Measurements from ENCODE around the gene UBE4B.
"Not testable (repeated sequence)": the region's sequence is repeated elsewhere in the genome, so short reads cannot be mapped to it uniquely, and the experiment has no call there.

The UBE4B gene

GRCh38 chr1:10106241-10106640, 73.5 kb downstream of the UBE4B start:
- H3K4me2 ChIP-seq (ENCODE audit: low read length): no peak overlapping the region
- WGBS (ENCODE audit: extremely low coverage, insufficient coverage, insufficient read length): no CpG with 5 or more reads among the region's 17 CpGs
- no peak overlapping the region for H4K12ac ChIP-seq (ENCODE audit: low read depth, low read length)
- H3K18ac ChIP-seq (ENCODE audit: low read length): peak overlapping the region; percentile 2
- H2AK5ac ChIP-seq (ENCODE audit: low read length): no peak overlapping the region
- H2BK12ac ChIP-seq (ENCODE audit: low read length): no peak overlapping the region
- H4K91ac ChIP-seq (ENCODE audit: low read depth, low read length): no peak overlapping the region
- H3K4ac ChIP-seq (ENCODE audit: low read depth, low read length): no peak overlapping the region
- no peak overlapping the region for H3K14ac ChIP-seq (ENCODE audit: low read length)
- no peak for DNase-seq
- H3K27me3 ChIP-seq (ENCODE audit: insufficient read depth, low read length): no peaks in the 10 kb centered on the region
- no peak overlapping the region for H2BK120ac ChIP-seq (ENCODE audit: insufficient read depth, low read length, poor library complexity)
- no peak overlapping the region for H3K27ac ChIP-seq (ENCODE audit: low read depth, low read length)
- H2BK5ac ChIP-seq (ENCODE audit: low read depth, low read length, poor library complexity): no peak overlapping the region
- peaks cover under 1% of the 10 kb centered on the region for H3K9me3 ChIP-seq (ENCODE audit: insufficient read depth, low read depth, low read length)
- no peaks in the 10 kb centered on the region for H3K79me1 ChIP-seq (ENCODE audit: low read length)
- peaks cover 10 to 23% of the 10 kb centered on the region in 2 experiments for H3K36me3 ChIP-seq (ENCODE audit: control insufficient read depth in 1 of 2, insufficient read depth in 2 of 2, low read length in 2 of 2)
- no peaks in the 10 kb centered on the region for H3K79me2 ChIP-seq (ENCODE audit: control insufficient read depth, insufficient read depth, low read length, poor library complexity)
- no peak overlapping the region for H3K4me3 ChIP-seq (ENCODE audit: low read depth, low read length)
- no peak overlapping the region for H3K23ac ChIP-seq (ENCODE audit: low read length)
- no peak overlapping the region for H4K8ac ChIP-seq (ENCODE audit: low read depth, low read length)
- H3K9ac ChIP-seq (ENCODE audit: low read length): no peak overlapping the region
- H2AFZ ChIP-seq (ENCODE audit: insufficient read depth, low read length, poor library complexity): no peak overlapping the region
- H3K4me1 ChIP-seq (ENCODE audit: control insufficient read depth in 1 of 2, insufficient read depth in 2 of 2, low read length in 2 of 2): peaks cover 2 to 3% of the 10 kb centered on the region in 2 experiments

GRCh38 chr1:10106756-10107475, 74.2 kb downstream of the UBE4B start:
- H2BK5ac ChIP-seq (ENCODE audit: low read depth, low read length, poor library complexity): peak overlapping the region; percentile 31
- H4K8ac ChIP-seq (ENCODE audit: low read depth, low read length): peak overlapping the region; percentile 49
- peak overlapping the region; percentile 21 for H3K27ac ChIP-seq (ENCODE audit: low read depth, low read length)
- no peak overlapping the region for H2AK5ac ChIP-seq (ENCODE audit: low read length)
- no CpG with 5 or more reads among the region's 7 CpGs for WGBS (ENCODE audit: extremely low coverage, insufficient coverage, insufficient read length)
- no peaks in the 10 kb centered on the region for H3K27me3 ChIP-seq (ENCODE audit: insufficient read depth, low read length)
- no peak overlapping the region for H3K4me2 ChIP-seq (ENCODE audit: low read length)
- H2BK120ac ChIP-seq (ENCODE audit: insufficient read depth, low read length, poor library complexity): peak overlapping the region; percentile 11
- H3K14ac ChIP-seq (ENCODE audit: low read length): peak overlapping the region; percentile 17
- no peak overlapping the region for H3K9ac ChIP-seq (ENCODE audit: low read length)
- no peak overlapping the region for H3K4me3 ChIP-seq (ENCODE audit: low read depth, low read length)
- no peaks in the 10 kb centered on the region for H3K79me2 ChIP-seq (ENCODE audit: control insufficient read depth, insufficient read depth, low read length, poor library complexity)
- H3K23ac ChIP-seq (ENCODE audit: low read length): no peak overlapping the region
- H3K9me3 ChIP-seq (ENCODE audit: insufficient read depth, low read depth, low read length): peaks cover 2% of the 10 kb centered on the region
- peaks cover 10 to 26% of the 10 kb centered on the region in 2 experiments for H3K36me3 ChIP-seq (ENCODE audit: control insufficient read depth in 1 of 2, insufficient read depth in 2 of 2, low read length in 2 of 2)
- DNase-seq: no peak
- no peak overlapping the region for H3K4ac ChIP-seq (ENCODE audit: low read depth, low read length)
- H3K18ac ChIP-seq (ENCODE audit: low read length): peak overlapping the region; percentile 1
- H4K12ac ChIP-seq (ENCODE audit: low read depth, low read length): no peak overlapping the region
- no peaks in the 10 kb centered on the region for H3K79me1 ChIP-seq (ENCODE audit: low read length)
- H3K4me1 ChIP-seq (ENCODE audit: control insufficient read depth in 1 of 2, insufficient read depth in 2 of 2, low read length in 2 of 2): peaks cover 2 to 3% of the 10 kb centered on the region in 2 experiments
- no peak overlapping the region for H2AFZ ChIP-seq (ENCODE audit: insufficient read depth, low read length, poor library complexity)
- no peak overlapping the region for H2BK12ac ChIP-seq (ENCODE audit: low read length)
- H4K91ac ChIP-seq (ENCODE audit: low read depth, low read length): no peak overlapping the region

GRCh38 chr1:10107476-10107847, 74.7 kb downstream of the UBE4B start:
- not testable (repeated sequence) for H3K9me3 ChIP-seq (ENCODE audit: insufficient read depth, low read depth, low read length); H3K23ac ChIP-seq (ENCODE audit: low read length); DNase-seq; H2AFZ ChIP-seq (ENCODE audit: insufficient read depth, low read length, poor library complexity); H3K4me1 ChIP-seq (ENCODE audit: control insufficient read depth in 1 of 2, insufficient read depth in 2 of 2, low read length in 2 of 2); H2AK5ac ChIP-seq (ENCODE audit: low read length); H3K79me1 ChIP-seq (ENCODE audit: low read length); H2BK5ac ChIP-seq (ENCODE audit: low read depth, low read length, poor library complexity); H3K9ac ChIP-seq (ENCODE audit: low read length); H4K91ac ChIP-seq (ENCODE audit: low read depth, low read length); H3K27me3 ChIP-seq (ENCODE audit: insufficient read depth, low read length); H2BK120ac ChIP-seq (ENCODE audit: insufficient read depth, low read length, poor library complexity); H4K12ac ChIP-seq (ENCODE audit: low read depth, low read length); H2BK12ac ChIP-seq (ENCODE audit: low read length); H3K18ac ChIP-seq (ENCODE audit: low read length); H4K8ac ChIP-seq (ENCODE audit: low read depth, low read length); H3K4me3 ChIP-seq (ENCODE audit: low read depth, low read length); H3K79me2 ChIP-seq (ENCODE audit: control insufficient read depth, insufficient read depth, low read length, poor library complexity); H3K14ac ChIP-seq (ENCODE audit: low read length); H3K27ac ChIP-seq (ENCODE audit: low read depth, low read length); H3K4ac ChIP-seq (ENCODE audit: low read depth, low read length); H3K4me2 ChIP-seq (ENCODE audit: low read length)
- no CpG with 5 or more reads among the region's 8 CpGs for WGBS (ENCODE audit: extremely low coverage, insufficient coverage, insufficient read length)
- peaks cover 10 to 24% of the 10 kb centered on the region in 2 experiments for H3K36me3 ChIP-seq (ENCODE audit: control insufficient read depth in 1 of 2, insufficient read depth in 2 of 2, low read length in 2 of 2)

DNA sequence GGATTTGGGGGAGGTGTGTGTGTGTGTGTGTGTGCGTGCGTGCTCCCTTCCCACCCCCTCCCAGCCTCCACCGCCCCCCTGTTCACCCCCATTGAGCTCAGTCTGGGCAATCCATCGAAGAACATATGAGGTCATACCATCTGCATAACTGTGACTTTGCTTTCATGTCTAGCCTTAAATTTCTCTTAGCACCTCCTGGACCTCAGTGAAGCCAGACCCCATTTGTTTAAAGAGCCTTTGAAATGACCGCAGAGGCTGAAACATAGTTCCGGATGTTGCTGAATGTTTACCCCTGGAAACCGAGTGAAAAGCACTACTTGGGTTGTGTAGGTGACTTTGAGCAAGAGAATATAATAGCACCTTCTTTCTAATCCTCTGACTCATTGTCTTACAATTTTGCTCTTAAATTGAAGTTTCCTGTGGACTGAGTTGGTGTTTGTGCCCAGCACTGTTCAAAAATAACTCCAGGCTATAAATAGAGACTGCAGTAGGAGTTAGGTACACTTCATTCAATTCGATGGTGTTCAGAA, 75.4 kb downstream of the UBE4B start:
- peak overlapping the region; percentile 40 for H3K27ac ChIP-seq (ENCODE audit: low read depth, low read length)
- H2BK12ac ChIP-seq (ENCODE audit: low read length): no peak overlapping the region
- H3K4me3 ChIP-seq (ENCODE audit: low read depth, low read length): no peak overlapping the region
- no peak for DNase-seq
- H3K27me3 ChIP-seq (ENCODE audit: insufficient read depth, low read length): no peaks in the 10 kb centered on the region
- peaks cover 2 to 3% of the 10 kb centered on the region in 2 experiments for H3K4me1 ChIP-seq (ENCODE audit: control insufficient read depth in 1 of 2, insufficient read depth in 2 of 2, low read length in 2 of 2)
- no peak overlapping the region for H2BK5ac ChIP-seq (ENCODE audit: low read depth, low read length, poor library complexity)
- no peak overlapping the region for H4K8ac ChIP-seq (ENCODE audit: low read depth, low read length)
- no peak overlapping the region for H3K23ac ChIP-seq (ENCODE audit: low read length)
- no peak overlapping the region for H3K9ac ChIP-seq (ENCODE audit: low read length)
- H3K4ac ChIP-seq (ENCODE audit: low read depth, low read length): no peak overlapping the region
- no peak overlapping the region for H3K4me2 ChIP-seq (ENCODE audit: low read length)
- no peak overlapping the region for H3K14ac ChIP-seq (ENCODE audit: low read length)
- H4K91ac ChIP-seq (ENCODE audit: low read depth, low read length): no peak overlapping the region
- no peak overlapping the region for H3K18ac ChIP-seq (ENCODE audit: low read length)
- no peak overlapping the region for H2BK120ac ChIP-seq (ENCODE audit: insufficient read depth, low read length, poor library complexity)
- peaks cover 2% of the 10 kb centered on the region for H3K9me3 ChIP-seq (ENCODE audit: insufficient read depth, low read depth, low read length)
- no peaks in the 10 kb centered on the region for H3K79me2 ChIP-seq (ENCODE audit: control insufficient read depth, insufficient read depth, low read length, poor library complexity)
- no CpG with 5 or more reads among the region's 8 CpGs for whole genome bisulfite sequencing (ENCODE audit: extremely low coverage, insufficient coverage, insufficient read length)
- no peak overlapping the region for H2AFZ ChIP-seq (ENCODE audit: insufficient read depth, low read length, poor library complexity)
- H4K12ac ChIP-seq (ENCODE audit: low read depth, low read length): no peak overlapping the region
- H3K79me1 ChIP-seq (ENCODE audit: low read length): no peaks in the 10 kb centered on the region
- peaks cover 10 to 22% of the 10 kb centered on the region in 2 experiments for H3K36me3 ChIP-seq (ENCODE audit: control insufficient read depth in 1 of 2, insufficient read depth in 2 of 2, low read length in 2 of 2)
- H2AK5ac ChIP-seq (ENCODE audit: low read length): no peak overlapping the region
